ENCODE results near the gene SNRK. TPM values are rescaled to one million over a fixed set of nuclear protein-coding genes. Genes with fewer than 3 reads are reported as not detected.
A peak's percentile ranks its signal among the peaks of the same experiment; 100 is the strongest.

The SNRK gene
- total RNA-seq, 1 donor from 2014 or later: 26.1 TPM

DNA sequence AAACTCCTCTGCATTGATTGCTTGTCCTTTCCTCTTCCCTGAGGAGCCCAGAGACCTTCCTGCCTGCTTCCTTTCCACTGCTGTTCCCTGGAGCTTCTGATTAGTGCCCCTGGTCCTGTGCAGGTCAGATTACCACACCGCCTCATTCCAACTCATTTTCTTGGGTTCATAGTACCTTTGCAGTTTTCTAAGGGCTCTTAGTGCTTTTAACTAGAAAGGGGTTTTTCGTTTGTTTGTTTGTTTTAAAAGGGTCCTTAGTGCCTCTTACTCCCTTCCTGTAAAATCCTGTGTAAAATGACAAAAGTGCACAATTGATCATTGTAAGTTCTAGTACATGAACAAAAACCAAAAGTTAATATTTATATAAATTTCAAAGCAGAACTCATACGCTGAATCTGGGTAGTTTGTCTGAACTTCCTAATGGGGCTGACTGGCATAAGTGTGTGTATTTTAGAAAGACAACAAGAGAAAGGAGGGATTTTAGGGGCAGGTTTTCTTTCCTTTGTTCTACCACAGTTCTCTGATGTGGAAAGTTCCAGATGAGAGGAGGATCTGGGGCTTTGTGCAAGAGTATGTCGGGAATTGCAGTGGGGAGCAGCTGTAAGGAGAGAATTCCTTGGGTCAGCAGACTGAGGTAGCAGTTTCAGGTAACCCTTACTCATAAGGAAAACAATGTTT, 30.6 kb downstream of the SNRK start:
- Histone ChIP-seq H3K27me3 (no peaks in the 10 kb centered on the region), H3K27ac (peak overlapping the region; percentile 83), H3K4me3 (no peak overlapping the region), H3K4me2 (peak overlapping the region; percentile 13), H3F3A (ENCODE audit: low read depth) (no peaks in the 10 kb centered on the region), H3K4me1 (peaks cover 14% of the 10 kb centered on the region), H3K9ac (no peak overlapping the region), H3K79me2 (ENCODE audit: low read depth) (peaks cover 46% of the 10 kb centered on the region), H4K20me1 (ENCODE audit: low read depth) (peaks cover under 1% of the 10 kb centered on the region), H2AFZ (replicated peaks) (no peak overlapping the region), H3K36me3 (no peaks in the 10 kb centered on the region), H3K9me3 (ENCODE audit: low read depth) (no peaks in the 10 kb centered on the region)
- Mint-ChIP-seq H3K9me3 (no peaks in the 10 kb centered on the region), H3K27ac (peak overlapping the region; percentile 25), H3K4me1 (peaks cover 12% of the 10 kb centered on the region), H3K36me3 (peaks cover 18% of the 10 kb centered on the region), H3K27me3 (ENCODE audit: insufficient read depth, low read depth) (peaks cover 2% of the 10 kb centered on the region), H3K4me3 (no peak overlapping the region)
- TF ChIP-seq EZH2 (IDR thresholded peaks at IDR 0.05): no peak
- TF ChIP-seq EZH2phosphoT487 (IDR thresholded peaks at IDR 0.05): no peak
- no peak for TF ChIP-seq CTCF (IDR thresholded peaks at IDR 0.05)
- DNase-seq (ENCODE audit: low spot score): peak; percentile 18

GRCh38 chr3:43317461-43318316, 31.3 kb downstream of the SNRK start:
- H3K9me3 Mint-ChIP-seq: peaks cover 2% of the 10 kb centered on the region
- DNase-seq (ENCODE audit: low spot score): no peak
- Histone ChIP-seq H3K4me1 (peaks cover 14% of the 10 kb centered on the region), H3F3A (ENCODE audit: low read depth) (no peaks in the 10 kb centered on the region), H3K36me3 (no peaks in the 10 kb centered on the region), H3K79me2 (ENCODE audit: low read depth) (peaks cover 46% of the 10 kb centered on the region), H3K9me3 (ENCODE audit: low read depth) (no peaks in the 10 kb centered on the region), H3K4me2 (peak overlapping the region; percentile 13), H3K9ac (no peak overlapping the region), H3K27me3 (no peaks in the 10 kb centered on the region), H4K20me1 (ENCODE audit: low read depth) (no peaks in the 10 kb centered on the region), H3K4me3 (no peak overlapping the region), H3K27ac (peak overlapping the region; percentile 83), H2AFZ (replicated peaks) (no peak overlapping the region)
- H3K27ac Mint-ChIP-seq: no peak overlapping the region
- H3K4me1 Mint-ChIP-seq: peaks cover 12% of the 10 kb centered on the region
- H3K36me3 Mint-ChIP-seq: peaks cover 19% of the 10 kb centered on the region
- no peak overlapping the region for H3K4me3 Mint-ChIP-seq
- TF ChIP-seq EZH2 (IDR thresholded peaks at IDR 0.05) (no peak), EZH2phosphoT487 (IDR thresholded peaks at IDR 0.05) (no peak), CTCF (IDR thresholded peaks at IDR 0.05) (no peak)
- peaks cover 2% of the 10 kb centered on the region for H3K27me3 Mint-ChIP-seq (ENCODE audit: insufficient read depth, low read depth)

- Histone ChIP-seq H2AFZ (replicated peaks) (no peak overlapping the region), H3K4me1 (peaks cover 14% of the 10 kb centered on the region), H3K9me3 (ENCODE audit: low read depth) (peaks cover 6% of the 10 kb centered on the region), H3K4me3 (no peak overlapping the region), H3K27me3 (no peaks in the 10 kb centered on the region), H3K9ac (no peak overlapping the region), H3K79me2 (ENCODE audit: low read depth) (peaks cover 56% of the 10 kb centered on the region), H3K4me2 (no peak overlapping the region), H3K27ac (no peak overlapping the region), H3F3A (ENCODE audit: low read depth) (no peaks in the 10 kb centered on the region), H3K36me3 (no peaks in the 10 kb centered on the region), H4K20me1 (ENCODE audit: low read depth) (no peaks in the 10 kb centered on the region)
- peaks cover 12% of the 10 kb centered on the region for H3K4me1 Mint-ChIP-seq
- H3K27ac Mint-ChIP-seq: no peak overlapping the region
- TF ChIP-seq EZH2 (IDR thresholded peaks at IDR 0.05) (no peak), EZH2phosphoT487 (IDR thresholded peaks at IDR 0.05) (no peak), CTCF (IDR thresholded peaks at IDR 0.05) (no peak)
- peaks cover 18% of the 10 kb centered on the region for H3K36me3 Mint-ChIP-seq
- no peak overlapping the region for H3K4me3 Mint-ChIP-seq
- H3K27me3 Mint-ChIP-seq (ENCODE audit: insufficient read depth, low read depth): peaks cover 2% of the 10 kb centered on the region
- peaks cover 2% of the 10 kb centered on the region for H3K9me3 Mint-ChIP-seq
- no peak for DNase-seq (ENCODE audit: low spot score)
Observed at GRCh38 chr3:43319376-43319775, 33.0 kb downstream of the SNRK start.

All from neural progenitor cell (in vitro differentiated cells).